Fibroblast of skin of scalp (primary cell): ENCODE data around the gene NSF.
"Not testable (repeated sequence)": the region's sequence is repeated elsewhere in the genome, so short reads cannot be mapped to it uniquely, and the experiment has no call there.

ENCODE experiments used
- DNase-seq: peaks from one replicate; pipeline ENCODE4 v3.0.0-alpha.2; 2013

The NSF gene

GRCh38 chr17:46628753-46629436 is 38.4 kb downstream of the NSF start:
- not testable (repeated sequence) for DNase-seq

GRCh38 chr17:46632146-46632545 is 41.7 kb downstream of the NSF start:
- not testable (repeated sequence) for DNase-seq

GRCh38 chr17:46634844-46635243 is 44.4 kb downstream of the NSF start:
- not testable (repeated sequence) for DNase-seq

GRCh38 chr17:46641861-46642656 is 51.6 kb downstream of the NSF start:
- DNase-seq, result not testable (repeated sequence)

GRCh38 chr17:46647251-46647650 is 56.8 kb downstream of the NSF start:
- not testable (repeated sequence) for DNase-seq

- DNase-seq, result not testable (repeated sequence)
Measured at GRCh38 chr17:46647688-46648278, 57.3 kb downstream of the NSF start.

- not testable (repeated sequence) for DNase-seq
Measured at GRCh38 chr17:46649246-46649645, 58.8 kb downstream of the NSF start.

GRCh38 chr17:46652024-46652643 is 61.7 kb downstream of the NSF start:
- not testable (repeated sequence) for DNase-seq

GRCh38 chr17:46658235-46658634 is 67.8 kb downstream of the NSF start:
- not testable (repeated sequence) for DNase-seq

- DNase-seq, result not testable (repeated sequence)
Measured at GRCh38 chr17:46659702-46660101, 69.2 kb downstream of the NSF start.

- DNase-seq, result not testable (repeated sequence)
Measured at GRCh38 chr17:46663123-46663522, 72.7 kb downstream of the NSF start.

GRCh38 chr17:46663552-46663951 is 73.1 kb downstream of the NSF start:
- DNase-seq, result not testable (repeated sequence)

- not testable (repeated sequence) for DNase-seq
Measured at GRCh38 chr17:46665969-46666368, 75.5 kb downstream of the NSF start.

GRCh38 chr17:46670789-46671188 is 80.3 kb downstream of the NSF start:
- DNase-seq, result not testable (repeated sequence)

GRCh38 chr17:46672777-46673176 is 82.3 kb downstream of the NSF start:
- DNase-seq, result not testable (repeated sequence)

- not testable (repeated sequence) for DNase-seq
Measured at GRCh38 chr17:46677819-46678218, 87.3 kb downstream of the NSF start.

- DNase-seq, result not testable (repeated sequence)
Measured at GRCh38 chr17:46683653-46684052, 93.2 kb downstream of the NSF start.

GRCh38 chr17:46685284-46685683 is 94.8 kb downstream of the NSF start:
- DNase-seq, result not testable (repeated sequence)

- not testable (repeated sequence) for DNase-seq
Measured at GRCh38 chr17:46692196-46692595, 101.7 kb downstream of the NSF start.

GRCh38 chr17:46693283-46693682 is 102.8 kb downstream of the NSF start:
- not testable (repeated sequence) for DNase-seq

- DNase-seq, result not testable (repeated sequence)
Measured at GRCh38 chr17:46696522-46696921, 106.1 kb downstream of the NSF start.

GRCh38 chr17:46699014-46699413 is 108.5 kb downstream of the NSF start:
- not testable (repeated sequence) for DNase-seq

- no peak for DNase-seq
Measured at GRCh38 chr17:46717999-46718398, 127.5 kb downstream of the NSF start.
